Colonic mucosa (tissue), 4 donors: Measurements from ENCODE around the gene ARHGAP12. TPM values are rescaled to one million over a fixed set of nuclear protein-coding genes. Genes with fewer than 3 reads are reported as not detected.
"Not testable (repeated sequence)": the region's sequence is repeated elsewhere in the genome, so short reads cannot be mapped to it uniquely, and the experiment has no call there.

Experiments
- DNase-seq: peaks from one replicate; pipeline ENCODE4 v3.0.0-alpha.2; 2020
- H3K27ac ChIP-seq: fragments of 200-600 bp; one replicate; pipeline ENCODE4 v1.8.0; 2021
- H3K27me3 ChIP-seq: fragments of 200-600 bp; one replicate; pipeline ENCODE4 v1.8.0; 2021
- H3K36me3 ChIP-seq: fragments of 200-600 bp; one replicate; pipeline ENCODE4 v1.8.0; 2021
- H3K4me1 ChIP-seq: fragments of 200-600 bp; one replicate; pipeline ENCODE4 v1.8.0; 2021; ENCODE audit warnings: mild to moderate bottlenecking
- H3K4me3 ChIP-seq: fragments of 200-600 bp; one replicate; pipeline ENCODE4 v1.8.0; 2021
- H3K9ac ChIP-seq, 2 donors: one replicate each; pipeline ENCODE4 v1.7.0; 2013; ENCODE audit warnings: control low read depth in 2 of 2, low read depth in 2 of 2, low read length in 2 of 2
- H3K9me3 ChIP-seq: fragments of 200-600 bp; one replicate; pipeline ENCODE4 v1.8.0; 2021
- CTCF ChIP-seq: fragments of 200-600 bp; IDR thresholded peaks from one replicate; pipeline ENCODE4 v1.8.0; 2022; ENCODE audit warnings: antibody characterized with exemption, mild to moderate bottlenecking
- intact Hi-C: fragments of 100-400 bp; cut with DNase I; formaldehyde crosslinking; loops from one replicate; pipeline ENCODE4 v1.14.1; 2022
- total RNA-seq, 2 donors: library from RNA; stranded (reverse); fragmentation: NEBNext Ultra II Directional in 1 of 2; extraction: Animal tissue kit (Norgen Biotek cat#: 25700) in 1 of 2; gene quantifications; one replicate each; pipeline ENCODE4 v1.2.1, GENCODE V29; 2021
- donor health status: healthy.
- donor health status: DM: no; HTN: no; CAD: no.
- donor health status: DM: no; HTN: no; CAD: no.

Gene ARHGAP12
- total RNA-seq, 2 donors from 2014 or later = 25.1 to 43.9 TPM

- H3K36me3 ChIP-seq = no peaks in the 10 kb centered on the region
- H3K9me3 ChIP-seq = no peaks in the 10 kb centered on the region
- TF ChIP-seq CTCF = no peak
- DNase-seq = no peak
- H3K27me3 ChIP-seq = no peaks in the 10 kb centered on the region
- intact Hi-C loops = no loop called here
- H3K4me3 ChIP-seq = no peak overlapping the region
- H3K4me1 ChIP-seq = no peaks in the 10 kb centered on the region
- H3K9ac ChIP-seq = no peak overlapping the region
- H3K27ac ChIP-seq = no peak overlapping the region
Measured at GRCh38 chr10:31905586-31905985, 23.0 kb downstream of the ARHGAP12 start.

DNA sequence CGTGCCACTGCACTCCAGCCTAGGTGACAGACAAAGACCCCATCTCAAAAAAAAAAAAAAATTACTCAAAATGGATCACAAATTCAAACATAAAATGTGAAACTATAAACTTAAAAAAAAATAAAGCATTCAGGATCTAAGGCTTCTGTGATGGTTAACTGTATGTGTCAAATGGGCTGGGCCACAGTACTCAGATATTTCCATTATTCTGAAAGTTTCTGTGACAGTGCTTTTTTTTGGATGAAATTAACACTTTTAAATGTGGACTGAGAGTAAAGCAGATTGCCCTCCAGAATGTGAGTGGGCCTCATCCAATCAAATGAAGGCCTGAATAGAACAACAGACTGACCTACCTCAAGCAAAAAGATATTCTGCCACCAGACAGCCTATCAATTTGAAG lies 26.0 kb downstream of the ARHGAP12 start:
- DNase-seq = no peak
- Histone ChIP-seq H3K9me3 (no peaks in the 10 kb centered on the region), H3K27me3 (no peaks in the 10 kb centered on the region), H3K9ac (no peak overlapping the region), H3K36me3 (no peaks in the 10 kb centered on the region), H3K4me1 (peaks cover 4% of the 10 kb centered on the region), H3K4me3 (no peak overlapping the region), H3K27ac (no peak overlapping the region)
- no peak for TF ChIP-seq CTCF
- intact Hi-C loops = no loop called here

GRCh38 chr10:31897506-31897905 lies 31.1 kb downstream of the ARHGAP12 start:
- no peak overlapping the region for H3K27ac ChIP-seq
- DNase-seq = no peak
- TF ChIP-seq CTCF = no peak

GRCh38 chr10:31896968-31897384 lies 31.7 kb downstream of the ARHGAP12 start:
- no peak overlapping the region for H3K9ac ChIP-seq
- TF ChIP-seq CTCF = no peak
- no peak overlapping the region for H3K4me3 ChIP-seq
- no peaks in the 10 kb centered on the region for H3K36me3 ChIP-seq
- DNase-seq = no peak
- no peaks in the 10 kb centered on the region for H3K9me3 ChIP-seq
- peaks cover 8% of the 10 kb centered on the region for H3K4me1 ChIP-seq
- no peaks in the 10 kb centered on the region for H3K27me3 ChIP-seq
- intact Hi-C loops = no loop called here
- H3K27ac ChIP-seq = no peak overlapping the region

More at GRCh38 chr10:31897506-31897905, 31.1 kb downstream of the ARHGAP12 start:
- intact Hi-C loops = no loop called here
- H3K4me1 ChIP-seq = peaks cover 8% of the 10 kb centered on the region
- no peaks in the 10 kb centered on the region for H3K9me3 ChIP-seq
- no peaks in the 10 kb centered on the region for H3K27me3 ChIP-seq
- no peaks in the 10 kb centered on the region for H3K36me3 ChIP-seq
- H3K4me3 ChIP-seq = no peak overlapping the region
- no peak overlapping the region for H3K9ac ChIP-seq

- H3K4me3 ChIP-seq, H3K4me1 ChIP-seq, H3K9ac ChIP-seq, H3K36me3 ChIP-seq, DNase-seq, H3K27me3 ChIP-seq, H3K9me3 ChIP-seq, H3K27ac ChIP-seq, intact Hi-C loops: not testable (repeated sequence)
Measured at GRCh38 chr10:31895722-31896121, 32.9 kb downstream of the ARHGAP12 start.

DNA sequence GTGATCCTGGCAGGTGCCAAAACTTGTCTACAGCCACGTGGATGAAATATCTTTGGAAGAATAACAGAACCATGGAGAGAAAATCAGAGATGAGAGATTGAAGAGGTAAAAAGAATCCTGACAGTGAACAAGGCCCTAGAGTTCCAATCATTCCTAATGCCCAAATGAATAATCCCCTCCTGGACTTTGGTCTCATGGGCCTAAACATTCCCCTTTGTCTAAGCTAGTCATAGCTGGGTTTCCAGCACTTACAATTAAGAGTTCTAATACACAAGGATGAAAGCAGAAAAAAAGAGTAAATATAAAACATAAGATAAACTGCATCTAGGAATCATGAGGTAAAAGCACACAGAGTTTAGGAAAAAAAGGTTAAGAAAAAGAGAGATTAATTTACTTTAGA lies 40.2 kb downstream of the ARHGAP12 start:
- no peak overlapping the region for H3K27ac ChIP-seq
- no peak overlapping the region for H3K9ac ChIP-seq
- DNase-seq = no peak
- no peak for TF ChIP-seq CTCF
- H3K4me1 ChIP-seq = no peaks in the 10 kb centered on the region
- no peaks in the 10 kb centered on the region for H3K27me3 ChIP-seq
- no peak overlapping the region for H3K4me3 ChIP-seq
- H3K9me3 ChIP-seq = no peaks in the 10 kb centered on the region
- intact Hi-C loops = no loop called here
- H3K36me3 ChIP-seq = no peaks in the 10 kb centered on the region
